ENCODE data around the gene PHPT1.

DNA sequence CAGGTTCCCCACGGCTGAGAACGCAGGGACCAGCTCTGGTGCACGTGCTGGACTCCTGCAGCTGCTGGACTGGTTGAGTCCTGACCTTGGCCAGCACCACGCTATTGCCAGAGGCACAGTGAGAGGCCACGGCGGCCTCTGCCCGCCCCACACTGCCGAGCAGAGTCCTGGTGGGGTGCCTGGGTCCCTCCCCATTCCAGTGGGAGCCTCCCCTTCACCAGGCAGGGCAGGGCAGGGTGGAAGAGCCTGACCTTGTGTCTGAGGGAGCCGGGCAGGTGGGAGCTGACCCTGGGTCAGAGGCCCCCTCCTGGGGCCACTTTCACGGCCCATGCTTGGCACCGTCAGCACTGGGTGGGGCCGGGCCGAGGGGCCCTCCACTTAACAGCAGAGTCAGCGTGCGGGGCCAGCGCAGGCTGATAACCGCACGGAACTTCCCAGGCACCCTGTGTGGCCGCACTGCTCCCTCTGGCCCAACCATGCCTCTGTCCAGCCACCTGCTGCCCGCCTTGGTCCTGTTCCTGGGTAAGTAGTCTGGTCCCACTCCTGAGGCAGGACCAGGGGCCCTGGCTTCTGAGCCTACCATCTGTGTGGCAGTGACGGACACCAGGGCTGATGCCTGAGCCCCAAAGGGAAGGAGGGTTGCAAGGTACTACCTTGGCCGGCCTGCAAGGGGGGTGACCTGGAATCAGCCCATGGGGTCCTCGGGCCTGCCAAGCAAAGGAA lies 2.9 kb downstream of the PHPT1 start, which contains the start of gene MAMDC4:
- TF ChIP-seq SP1 (IDR thresholded peaks at IDR 0.05) (no peak), FOXK2 (IDR thresholded peaks at IDR 0.05) (no peak), NFRKB (IDR thresholded peaks at IDR 0.05) (no peak), FOXM1 (IDR thresholded peaks at IDR 0.05; ENCODE audit: borderline replicate concordance) (no peak)
